Keratinocyte (primary cell): Measurements from ENCODE around the gene VAV2. TPM values are rescaled to one million over a fixed set of nuclear protein-coding genes. Genes with fewer than 3 reads are reported as not detected.

Source experiments
- DNase-seq: peaks from one replicate; pipeline ENCODE4 v3.0.0-alpha.2; 2011; ENCODE audit warnings: low read depth, missing footprints, low spot score
- FAIRE-seq: peaks from 2 replicates; lab custom pipeline; 2011; peaks lifted over from hg19 to GRCh38; lab: Jason Lieb, UNC
- H2AFZ ChIP-seq: 2 replicates; pipeline ENCODE4 v1.6.0; 2012; ENCODE audit warnings: low read length, control low read depth, inconsistent platforms; ENCODE audit not compliant: control insufficient read depth
- H3K27ac ChIP-seq: 2 replicates; pipeline ENCODE4 v1.5.1; 2011; ENCODE audit warnings: low read length; ENCODE audit not compliant: control insufficient read depth, insufficient read depth
- H3K27me3 ChIP-seq: 3 replicates; pipeline ENCODE4 v1.6.0; 2011; ENCODE audit warnings: low read length; ENCODE audit not compliant: control insufficient read depth, insufficient read depth; ENCODE audit errors: extremely low read depth
- H3K36me3 ChIP-seq, 2 experiments: 2 replicates in 1 of 2; 3 replicates in 1 of 2; pipeline ENCODE4 v1.5.1; 2011; ENCODE audit warnings: low read length in 2 of 2, mild to moderate bottlenecking in 1 of 2; ENCODE audit not compliant: control insufficient read depth in 2 of 2, insufficient read depth in 2 of 2; ENCODE audit errors: extremely low read depth in 1 of 2
- H3K4me1 ChIP-seq: 3 replicates; pipeline ENCODE4 v1.5.1; 2011; ENCODE audit warnings: low read length; ENCODE audit not compliant: control insufficient read depth, insufficient read depth; ENCODE audit errors: extremely low read depth
- H3K4me2 ChIP-seq: 3 replicates; pipeline ENCODE4 v1.6.0; 2011; ENCODE audit warnings: low read depth, low read length; ENCODE audit not compliant: control insufficient read depth, insufficient read depth; ENCODE audit errors: extremely low read depth
- H3K4me3 ChIP-seq, 3 experiments: fragments of 200-600 bp in 1 of 3; sonication (generic) in 1 of 3; 2 replicates in 2 of 3; 3 replicates in 1 of 3; pipeline ENCODE4 v1.5.1; 2011 to 2016; ENCODE audit warnings: low read length in 3 of 3, mild to moderate bottlenecking in 3 of 3, control low read depth in 2 of 3, inconsistent platforms in 1 of 3, low read depth in 1 of 3, mixed read lengths in 1 of 3, mixed run types in 1 of 3, moderate library complexity in 1 of 3; ENCODE audit not compliant: control insufficient read depth in 2 of 3, insufficient read depth in 2 of 3; ENCODE audit errors: extremely low read depth in 1 of 3
- H3K79me2 ChIP-seq: 2 replicates; pipeline ENCODE4 v1.6.0; 2012; ENCODE audit warnings: low read length; ENCODE audit not compliant: control insufficient read depth, insufficient read depth
- H3K9ac ChIP-seq: 3 replicates; pipeline ENCODE4 v1.6.0; 2011; ENCODE audit warnings: low read length; ENCODE audit not compliant: control insufficient read depth, insufficient read depth; ENCODE audit errors: extremely low read depth
- H3K9me1 ChIP-seq: 3 replicates; pipeline ENCODE4 v1.6.0; 2011; ENCODE audit warnings: low read length; ENCODE audit not compliant: control insufficient read depth, insufficient read depth; ENCODE audit errors: extremely low read depth
- H3K9me3 ChIP-seq: 2 replicates; pipeline ENCODE4 v1.5.1; 2012; ENCODE audit warnings: low read depth, low read length; ENCODE audit not compliant: control insufficient read depth
- H4K20me1 ChIP-seq: 3 replicates; pipeline ENCODE4 v1.6.0; 2011; ENCODE audit warnings: low read length; ENCODE audit not compliant: control insufficient read depth, insufficient read depth; ENCODE audit errors: extremely low read depth
- EZH2 ChIP-seq: IDR thresholded peaks from one replicate; pipeline ENCODE4 v1.6.1; 2012; ENCODE audit warnings: inconsistent platforms, mild to moderate bottlenecking, low read length, moderate library complexity
- dilution Hi-C: fragments of 300-500 bp; cut with MboI; formaldehyde crosslinking; loops from one replicate; pipeline ENCODE4 v1.7.0; 2020; ENCODE audit warnings: low sequenced_read_pairs; ENCODE audit not compliant: extremely low pct_ligation_motif_present
- polyA plus RNA-seq, 5 experiments: library from polyadenylated mRNA; depleted of rRNA in 3 of 5; stranded (reverse) in 3 of 5; stranded (forward) in 1 of 5; unstranded in 1 of 5; fragments of >200 nt; gene quantifications; 1 replicate in 1 of 5; 2 replicates in 3 of 5; 3 replicates in 1 of 5; pipeline versions ENCODE4 v1.2.1 to v1.2.3, GENCODE V29; 2011 to 2012; ENCODE audit warnings: missing spikeins in 2 of 5, low read depth in 1 of 5, low replicate concordance in 1 of 5
- TF ChIP-seq, protein P1 (sequence below), 3 experiments: IDR thresholded peaks in 1 of 3; conservative IDR thresholded peaks in 1 of 3; optimal IDR thresholded peaks in 1 of 3; 2 replicates in 2 of 3; 3 replicates in 1 of 3; pipeline versions ENCODE3 to v1.5.1; 2011; ENCODE audit warnings: low read length in 3 of 3, mild to moderate bottlenecking in 3 of 3, moderate library complexity in 2 of 3, control low read depth in 1 of 3, inconsistent platforms in 1 of 3; ENCODE audit not compliant: insufficient read depth in 2 of 3; ENCODE audit errors: extremely low read depth in 1 of 3

Gene VAV2
- polyA plus RNA-seq, 1 donor (not counting 4 experiments of a cell fraction or from before 2014, with no cell fraction given), result 16.4 TPM

DNA sequence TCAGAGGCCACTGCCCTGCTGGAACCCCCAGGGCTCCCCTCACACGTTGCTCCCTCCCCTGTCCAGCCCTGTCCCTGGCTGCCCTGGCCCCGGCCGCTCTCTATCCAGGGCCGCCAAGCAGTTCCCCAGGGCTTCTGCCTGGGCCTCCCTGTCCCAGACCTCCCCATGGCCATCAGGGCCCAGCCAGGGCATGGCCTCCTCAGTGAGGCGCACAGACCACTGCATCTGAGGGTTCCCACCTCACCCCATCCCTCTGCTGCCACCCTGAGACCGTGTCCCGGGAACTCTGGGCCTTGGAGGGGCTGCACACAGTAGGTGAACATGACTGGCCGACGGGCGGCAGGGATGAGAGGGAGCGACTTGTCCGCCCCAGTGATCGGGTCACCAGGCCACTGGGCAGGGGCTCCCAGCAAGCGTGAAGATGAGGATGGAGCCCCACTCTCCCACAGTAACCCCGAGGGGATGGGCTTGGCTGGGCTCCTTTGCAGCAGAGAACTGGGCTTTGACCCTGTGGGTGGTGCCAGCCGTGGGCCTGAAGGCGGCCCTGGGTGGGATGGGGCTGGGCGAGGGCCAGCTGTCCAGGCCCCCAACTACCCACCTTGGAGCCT, 145.5 kb downstream of the VAV2 start:
- dilution Hi-C loops, result no loop called here

DNA sequence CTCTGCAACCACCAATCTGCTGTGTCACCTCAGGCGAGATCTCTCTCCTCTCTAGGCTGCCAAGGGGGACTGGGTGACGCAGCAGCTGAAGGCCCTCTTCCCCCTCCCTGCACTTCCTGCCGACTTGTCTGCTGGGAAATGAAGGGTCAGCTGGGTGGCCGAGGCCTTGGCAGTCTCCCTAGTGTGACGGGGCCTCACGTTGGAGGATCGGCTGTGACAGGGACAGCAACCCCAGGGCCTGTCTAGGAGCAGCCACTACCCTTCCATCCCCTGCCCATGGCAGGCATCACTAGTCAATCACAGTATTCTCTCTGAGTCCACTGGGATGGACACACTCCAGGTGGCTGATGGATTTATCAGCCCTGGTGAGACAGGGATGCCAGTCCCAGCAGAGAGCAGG, 146.7 kb downstream of the VAV2 start:
- H3K27ac ChIP-seq, result no peak overlapping the region
- dilution Hi-C loops, result no loop called here
- no peak for FAIRE-seq

More for the DNA sequence above, 145.5 kb downstream of the VAV2 start:
- no peaks in the 10 kb centered on the region for H3K9me1 ChIP-seq
- H3K9me3 ChIP-seq, result no peaks in the 10 kb centered on the region
- H3K4me1 ChIP-seq, result peaks cover 11% of the 10 kb centered on the region
- peaks cover 18% of the 10 kb centered on the region for H3K79me2 ChIP-seq
- FAIRE-seq, result no peak
- H3K27me3 ChIP-seq, result no peaks in the 10 kb centered on the region
- H4K20me1 ChIP-seq, result peaks cover 11% of the 10 kb centered on the region
- H3K36me3 ChIP-seq, result peaks cover 0 to 7% of the 10 kb centered on the region in 2 experiments
- no peak for DNase-seq
- H2AFZ ChIP-seq, result no peak overlapping the region
- no peak for TF ChIP-seq EZH2
- TF ChIP-seq, protein P1, sequence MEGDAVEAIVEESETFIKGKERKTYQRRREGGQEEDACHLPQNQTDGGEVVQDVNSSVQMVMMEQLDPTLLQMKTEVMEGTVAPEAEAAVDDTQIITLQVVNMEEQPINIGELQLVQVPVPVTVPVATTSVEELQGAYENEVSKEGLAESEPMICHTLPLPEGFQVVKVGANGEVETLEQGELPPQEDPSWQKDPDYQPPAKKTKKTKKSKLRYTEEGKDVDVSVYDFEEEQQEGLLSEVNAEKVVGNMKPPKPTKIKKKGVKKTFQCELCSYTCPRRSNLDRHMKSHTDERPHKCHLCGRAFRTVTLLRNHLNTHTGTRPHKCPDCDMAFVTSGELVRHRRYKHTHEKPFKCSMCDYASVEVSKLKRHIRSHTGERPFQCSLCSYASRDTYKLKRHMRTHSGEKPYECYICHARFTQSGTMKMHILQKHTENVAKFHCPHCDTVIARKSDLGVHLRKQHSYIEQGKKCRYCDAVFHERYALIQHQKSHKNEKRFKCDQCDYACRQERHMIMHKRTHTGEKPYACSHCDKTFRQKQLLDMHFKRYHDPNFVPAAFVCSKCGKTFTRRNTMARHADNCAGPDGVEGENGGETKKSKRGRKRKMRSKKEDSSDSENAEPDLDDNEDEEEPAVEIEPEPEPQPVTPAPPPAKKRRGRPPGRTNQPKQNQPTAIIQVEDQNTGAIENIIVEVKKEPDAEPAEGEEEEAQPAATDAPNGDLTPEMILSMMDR (optimal IDR thresholded peaks at IDR 0.05 in 1 of 3, IDR thresholded peaks at IDR 0.05 in 1 of 3, conservative IDR thresholded peaks at IDR 0.05 in 1 of 3; ENCODE audit: extremely low read depth in 1 of 3, insufficient read depth in 2 of 3, low read length in 3 of 3), result no peak
- no peak overlapping the region for H3K9ac ChIP-seq
- H3K27ac ChIP-seq, result no peak overlapping the region
- H3K4me2 ChIP-seq, result no peak overlapping the region
- no peak overlapping the region for H3K4me3 ChIP-seq

More for the DNA sequence above, 146.7 kb downstream of the VAV2 start:
- Histone ChIP-seq H3K79me2 (peaks cover 17% of the 10 kb centered on the region), H2AFZ (no peak overlapping the region), H3K27me3 (no peaks in the 10 kb centered on the region), H4K20me1 (peaks cover 7% of the 10 kb centered on the region), H3K36me3 (peaks cover 0 to 6% of the 10 kb centered on the region in 2 experiments), H3K4me2 (no peak overlapping the region), H3K4me1 (peaks cover 11% of the 10 kb centered on the region), H3K4me3 (no peak overlapping the region), H3K9me3 (no peaks in the 10 kb centered on the region), H3K9ac (no peak overlapping the region), H3K9me1 (no peaks in the 10 kb centered on the region)
- TF ChIP-seq, protein P1 (optimal IDR thresholded peaks at IDR 0.05 in 1 of 3, IDR thresholded peaks at IDR 0.05 in 1 of 3, conservative IDR thresholded peaks at IDR 0.05 in 1 of 3; ENCODE audit: extremely low read depth in 1 of 3, insufficient read depth in 2 of 3, low read length in 3 of 3), result no peak
- no peak for TF ChIP-seq EZH2
- no peak for DNase-seq
